ENCODE data around the gene SIAE.

DNA sequence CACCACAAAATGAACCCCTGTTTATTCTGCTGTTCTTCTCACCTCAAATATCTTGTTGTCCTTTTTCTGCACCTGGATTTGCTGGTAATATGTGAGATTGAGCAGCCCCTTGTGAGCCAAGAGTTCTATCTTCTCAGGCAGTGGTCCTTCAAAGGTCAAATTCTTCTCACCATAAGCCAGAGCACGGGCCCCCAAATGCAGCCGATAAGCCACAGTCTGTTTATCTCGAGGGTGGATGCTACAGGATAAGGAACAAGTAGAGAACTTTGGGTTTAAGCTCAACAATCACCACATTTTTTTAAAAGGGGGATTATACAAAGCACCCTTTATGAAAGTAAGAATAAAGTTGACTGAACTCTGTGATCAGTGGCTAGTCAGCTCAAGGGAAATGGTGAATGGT lies 35.0 kb downstream of the SIAE start:
- TF ChIP-seq POLR2AphosphoS5 (IDR thresholded peaks at IDR 0.05) = no peak
- TF ChIP-seq, protein P1, sequence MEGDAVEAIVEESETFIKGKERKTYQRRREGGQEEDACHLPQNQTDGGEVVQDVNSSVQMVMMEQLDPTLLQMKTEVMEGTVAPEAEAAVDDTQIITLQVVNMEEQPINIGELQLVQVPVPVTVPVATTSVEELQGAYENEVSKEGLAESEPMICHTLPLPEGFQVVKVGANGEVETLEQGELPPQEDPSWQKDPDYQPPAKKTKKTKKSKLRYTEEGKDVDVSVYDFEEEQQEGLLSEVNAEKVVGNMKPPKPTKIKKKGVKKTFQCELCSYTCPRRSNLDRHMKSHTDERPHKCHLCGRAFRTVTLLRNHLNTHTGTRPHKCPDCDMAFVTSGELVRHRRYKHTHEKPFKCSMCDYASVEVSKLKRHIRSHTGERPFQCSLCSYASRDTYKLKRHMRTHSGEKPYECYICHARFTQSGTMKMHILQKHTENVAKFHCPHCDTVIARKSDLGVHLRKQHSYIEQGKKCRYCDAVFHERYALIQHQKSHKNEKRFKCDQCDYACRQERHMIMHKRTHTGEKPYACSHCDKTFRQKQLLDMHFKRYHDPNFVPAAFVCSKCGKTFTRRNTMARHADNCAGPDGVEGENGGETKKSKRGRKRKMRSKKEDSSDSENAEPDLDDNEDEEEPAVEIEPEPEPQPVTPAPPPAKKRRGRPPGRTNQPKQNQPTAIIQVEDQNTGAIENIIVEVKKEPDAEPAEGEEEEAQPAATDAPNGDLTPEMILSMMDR (IDR thresholded peaks at IDR 0.05) = no peak

All from stomach (tissue), 4 donors.